Measurements from ENCODE around the gene IGFL1. TPM values are rescaled to one million over a fixed set of nuclear protein-coding genes. Genes with fewer than 3 reads are reported as not detected.
"Not testable (repeated sequence)": the region's sequence is repeated elsewhere in the genome, so short reads cannot be mapped to it uniquely, and the experiment has no call there.

The IGFL1 gene
- total and polyA plus RNA-seq, 2 of the 8 experiments (the other 6 are each of a cell fraction or from before 2014, with no cell fraction given): not detected

DNA sequence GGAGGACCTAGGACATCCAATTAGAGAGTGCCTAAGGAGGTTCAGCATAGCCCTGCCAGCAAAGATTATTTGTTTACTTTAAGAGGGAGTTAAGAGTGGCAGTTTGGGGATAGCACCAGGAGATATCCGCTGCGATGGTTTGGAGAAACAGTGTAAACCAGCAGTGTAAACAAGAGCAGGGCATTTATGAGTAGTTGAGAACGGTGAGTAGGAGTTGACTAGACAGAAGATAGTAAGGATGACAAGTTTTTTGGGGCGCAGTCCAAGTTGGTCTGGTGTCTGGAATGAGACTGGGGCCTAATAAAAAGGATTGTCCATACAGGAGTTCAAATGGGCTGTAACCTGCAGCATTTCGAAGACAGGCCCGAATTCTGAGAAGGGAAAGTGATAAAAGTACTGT is 44.4 kb downstream of the IGFL1 start:
- H3K4me1 ChIP-seq (replicated peaks in 1 of 4; ENCODE audit: control insufficient read depth in 3 of 4, insufficient read depth in 4 of 4, low read length in 3 of 4): peaks cover 7 to 15% (median 10%) of the 10 kb centered on the region in 4 experiments
- H2BK5ac ChIP-seq (ENCODE audit: low read depth, low read length); H2BK15ac ChIP-seq (ENCODE audit: low read length); H3K4ac ChIP-seq (replicated peaks; ENCODE audit: insufficient read length, low read depth, low read length); CTCF ChIA-PET (ENCODE audit: partially characterized antibody); H2AFZ ChIP-seq (ENCODE audit: low read length); DNase-seq (ENCODE audit: low read depth in 1 of 2, low spot score in 2 of 2); H3K4me2 ChIP-seq (ENCODE audit: insufficient read depth in 1 of 2, low read depth in 2 of 2, low read length in 2 of 2); H3K9ac ChIP-seq (replicated peaks in 1 of 4; ENCODE audit: extremely low read depth in 1 of 4, low read depth in 3 of 4, low read length in 3 of 4); H4K91ac ChIP-seq (replicated peaks; ENCODE audit: insufficient read length, low read length); H4K20me1 ChIP-seq (replicated peaks in 1 of 2; ENCODE audit: control insufficient read depth in 1 of 2, insufficient read depth in 2 of 2, low read length in 2 of 2); H3K56ac ChIP-seq (replicated peaks; ENCODE audit: insufficient read length, low read depth, low read length); H4K5ac ChIP-seq (ENCODE audit: insufficient read length, low read depth, low read length); H4K8ac ChIP-seq (ENCODE audit: extremely low read depth, insufficient read depth, low read length); H3K23ac ChIP-seq (ENCODE audit: insufficient read length); H3K4me3 ChIP-seq (ENCODE audit: extremely low read depth in 1 of 4, insufficient read depth in 2 of 4, low read depth in 3 of 4, low read length in 4 of 4); H3K9me3 ChIP-seq (ENCODE audit: insufficient read depth in 2 of 2, low read depth in 1 of 2, low read length in 1 of 2); H2AK5ac ChIP-seq (ENCODE audit: low read depth, low read length); H3K14ac ChIP-seq (ENCODE audit: insufficient read length); POLR2A ChIA-PET (ENCODE audit: partially characterized antibody); H3K27me3 ChIP-seq (replicated peaks in 1 of 4; ENCODE audit: control insufficient read depth in 3 of 4, extremely low read depth in 1 of 4, insufficient read depth in 3 of 4, low read length in 3 of 4); H3K36me3 ChIP-seq (ENCODE audit: control insufficient read depth in 2 of 4, insufficient read depth in 4 of 4, low read length in 3 of 4); H3K79me2 ChIP-seq (ENCODE audit: control insufficient read depth in 1 of 2, insufficient read depth in 2 of 2, low read length in 2 of 2); H2BK20ac ChIP-seq (ENCODE audit: low read length); H2BK12ac ChIP-seq (ENCODE audit: low read depth, low read length); H3K23me2 ChIP-seq (ENCODE audit: low read depth, low read length); FAIRE-seq; H2BK120ac ChIP-seq (replicated peaks; ENCODE audit: low read depth, low read length); H3K27ac ChIP-seq (ENCODE audit: low read depth, low read length); H3K79me1 ChIP-seq (ENCODE audit: low read depth, low read length); H3K18ac ChIP-seq (ENCODE audit: extremely low read depth, low read length): not testable (repeated sequence)
- 85% methylated on average over 6 of the region's 6 CpGs; no CpG with 5 or more reads in 1 of the 2 experiments for WGBS, 2 experiments (ENCODE audit: extremely low coverage in 1 of 2, insufficient coverage in 1 of 2, insufficient read length in 1 of 2, insufficient replicate concordance in 2 of 2, low coverage in 1 of 2, low lambda C conversion rate in 2 of 2, missing lambda C conversion rate in 1 of 2)

Measured in H1 (cell line).